ENCODE measurements around the gene SHMT1. TPM values are rescaled to one million over a fixed set of nuclear protein-coding genes. Genes with fewer than 3 reads are reported as not detected.
"Not testable (repeated sequence)": the region's sequence is repeated elsewhere in the genome, so short reads cannot be mapped to it uniquely, and the experiment has no call there.

The SHMT1 gene
- total RNA-seq, 1 donor from 2014 or later = 27.8 TPM

GRCh38 chr17:18339933-18340332, 23.4 kb downstream of the SHMT1 start:
- no peak for DNase-seq
- H3K9me3 ChIP-seq = no peaks in the 10 kb centered on the region
- intact Hi-C loops (cut with DNase I) = no loop called here
- TF ChIP-seq CTCF (IDR thresholded peaks at IDR 0.05) = no peak
- H3K27ac ChIP-seq = no peak overlapping the region
- H3K27me3 ChIP-seq = no peaks in the 10 kb centered on the region
- no peak overlapping the region for H3K4me3 ChIP-seq
- no peak for ATAC-seq
- H3K4me1 ChIP-seq = no peaks in the 10 kb centered on the region
- H3K36me3 ChIP-seq = peaks cover 28% of the 10 kb centered on the region

GRCh38 chr17:18338158-18338557, 25.2 kb downstream of the SHMT1 start:
- H3K4me3 ChIP-seq; H3K27me3 ChIP-seq; H3K27ac ChIP-seq; H3K4me1 ChIP-seq; DNase-seq; intact Hi-C loops (cut with DNase I); ATAC-seq; H3K9me3 ChIP-seq: not testable (repeated sequence)
- H3K36me3 ChIP-seq = peaks cover 35% of the 10 kb centered on the region

GRCh38 chr17:18332909-18333489, 30.4 kb downstream of the SHMT1 start:
- H3K27ac ChIP-seq = no peak overlapping the region
- no peak for DNase-seq
- H3K4me3 ChIP-seq = no peak overlapping the region
- H3K9me3 ChIP-seq = no peaks in the 10 kb centered on the region
- ATAC-seq = no peak
- H3K36me3 ChIP-seq = peaks cover 69% of the 10 kb centered on the region
- TF ChIP-seq CTCF (IDR thresholded peaks at IDR 0.05) = no peak
- intact Hi-C loops (cut with DNase I) = no loop called here
- H3K27me3 ChIP-seq = no peaks in the 10 kb centered on the region
- no peaks in the 10 kb centered on the region for H3K4me1 ChIP-seq

- DNase-seq (no peak), ATAC-seq (no peak)
- Histone ChIP-seq H3K9me3 (no peaks in the 10 kb centered on the region), H3K4me1 (no peaks in the 10 kb centered on the region), H3K36me3 (peaks cover 80% of the 10 kb centered on the region), H3K27ac (no peak overlapping the region), H3K27me3 (no peaks in the 10 kb centered on the region), H3K4me3 (no peak overlapping the region)
- no peak for TF ChIP-seq CTCF (IDR thresholded peaks at IDR 0.05)
- intact Hi-C loops (cut with DNase I) = no loop called here
These were observed 31.5 kb downstream of the SHMT1 start for GRCh38 chr17:18331879-18332278.

GRCh38 chr17:18328643-18329204, 34.6 kb downstream of the SHMT1 start:
- TF ChIP-seq CTCF (IDR thresholded peaks at IDR 0.05) = no peak

GRCh38 chr17:18327556-18327955, 35.8 kb downstream of the SHMT1 start:
- TF ChIP-seq CTCF (IDR thresholded peaks at IDR 0.05) = no peak
- H3K9me3 ChIP-seq = no peaks in the 10 kb centered on the region
- intact Hi-C loops (cut with DNase I) = no loop called here
- no peak for DNase-seq
- peaks cover 100% of the 10 kb centered on the region for H3K36me3 ChIP-seq
- H3K4me1 ChIP-seq = no peaks in the 10 kb centered on the region
- H3K27ac ChIP-seq = no peak overlapping the region
- no peak overlapping the region for H3K4me3 ChIP-seq
- ATAC-seq = no peak
- no peaks in the 10 kb centered on the region for H3K27me3 ChIP-seq

More at GRCh38 chr17:18328643-18329204, 34.6 kb downstream of the SHMT1 start:
- Histone ChIP-seq H3K9me3 (no peaks in the 10 kb centered on the region), H3K27me3 (no peaks in the 10 kb centered on the region), H3K4me1 (no peaks in the 10 kb centered on the region), H3K4me3 (no peak overlapping the region), H3K27ac (no peak overlapping the region), H3K36me3 (peaks cover 95% of the 10 kb centered on the region)
- no peak for DNase-seq
- intact Hi-C loops (cut with DNase I) = no loop called here
- ATAC-seq = no peak

All from upper lobe of right lung (tissue), 1 donor.